ENCODE data around the gene TGFBRAP1. TPM values are rescaled to one million over a fixed set of nuclear protein-coding genes. Genes with fewer than 3 reads are reported as not detected.

TGFBRAP1 gene
- total RNA-seq, 1 experiment from 2014 or later: 19.3 TPM

DNA sequence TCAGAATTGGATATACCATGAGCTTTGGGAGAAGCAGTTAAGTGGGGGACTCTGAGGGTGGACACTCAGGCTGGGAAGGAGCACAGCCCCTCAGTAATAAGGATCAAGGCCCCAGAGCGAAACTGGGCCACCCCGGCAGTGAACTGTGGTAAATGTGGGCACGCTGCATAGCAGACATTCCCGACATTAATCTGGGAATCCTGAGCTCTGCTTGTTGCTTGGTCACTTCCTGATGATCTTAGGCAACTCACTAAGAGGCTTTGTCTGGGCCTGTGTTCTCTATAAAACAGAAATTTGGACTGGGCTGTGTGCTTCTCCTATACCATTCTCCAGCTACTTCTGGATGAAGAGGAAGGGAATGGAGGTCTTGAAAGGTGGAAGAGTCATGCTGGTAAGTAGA is 4.8 kb downstream of the TGFBRAP1 start:
- CTCF ChIA-PET: interaction anchor here (1.0 to 1.2 kb wide), 3 partner anchors 11 to 30 kb away, joined by 3 to 5 read pairs (median 4); no protein-coding TSS in a partner anchor
- peaks cover 24% of the 10 kb centered on the region for H3K4me1 Mint-ChIP-seq (ENCODE audit: insufficient read depth, unreplicated experiment)
- peak overlapping the region; percentile 75 for H3K27ac Mint-ChIP-seq (ENCODE audit: low read depth, unreplicated experiment)
- no peaks in the 10 kb centered on the region for H3K9me3 Mint-ChIP-seq (ENCODE audit: unreplicated experiment)
- H3K4me3 Mint-ChIP-seq (ENCODE audit: unreplicated experiment): no peak overlapping the region
- POLR2A ChIA-PET: interaction anchor here (0.6 to 1.2 kb wide), 2 partner anchors 71 to 264 kb away, joined by 3 read pairs; no protein-coding TSS in a partner anchor
- TF ChIP-seq, protein P1, sequence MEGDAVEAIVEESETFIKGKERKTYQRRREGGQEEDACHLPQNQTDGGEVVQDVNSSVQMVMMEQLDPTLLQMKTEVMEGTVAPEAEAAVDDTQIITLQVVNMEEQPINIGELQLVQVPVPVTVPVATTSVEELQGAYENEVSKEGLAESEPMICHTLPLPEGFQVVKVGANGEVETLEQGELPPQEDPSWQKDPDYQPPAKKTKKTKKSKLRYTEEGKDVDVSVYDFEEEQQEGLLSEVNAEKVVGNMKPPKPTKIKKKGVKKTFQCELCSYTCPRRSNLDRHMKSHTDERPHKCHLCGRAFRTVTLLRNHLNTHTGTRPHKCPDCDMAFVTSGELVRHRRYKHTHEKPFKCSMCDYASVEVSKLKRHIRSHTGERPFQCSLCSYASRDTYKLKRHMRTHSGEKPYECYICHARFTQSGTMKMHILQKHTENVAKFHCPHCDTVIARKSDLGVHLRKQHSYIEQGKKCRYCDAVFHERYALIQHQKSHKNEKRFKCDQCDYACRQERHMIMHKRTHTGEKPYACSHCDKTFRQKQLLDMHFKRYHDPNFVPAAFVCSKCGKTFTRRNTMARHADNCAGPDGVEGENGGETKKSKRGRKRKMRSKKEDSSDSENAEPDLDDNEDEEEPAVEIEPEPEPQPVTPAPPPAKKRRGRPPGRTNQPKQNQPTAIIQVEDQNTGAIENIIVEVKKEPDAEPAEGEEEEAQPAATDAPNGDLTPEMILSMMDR (IDR thresholded peaks at IDR 0.05; ENCODE audit: unreplicated experiment): no peak
- no TSS peak for BruUV-seq (replicated peaks)
- no peaks in the 10 kb centered on the region for H3K27me3 Mint-ChIP-seq (ENCODE audit: insufficient read depth, unreplicated experiment)
- DNase-seq (ENCODE audit: unreplicated experiment): peak; percentile 17
- intact Hi-C loops (cut with micrococcal nuclease): no loop called here
- H3K36me3 Mint-ChIP-seq (ENCODE audit: insufficient read depth, unreplicated experiment): peaks cover 5% of the 10 kb centered on the region

DNA sequence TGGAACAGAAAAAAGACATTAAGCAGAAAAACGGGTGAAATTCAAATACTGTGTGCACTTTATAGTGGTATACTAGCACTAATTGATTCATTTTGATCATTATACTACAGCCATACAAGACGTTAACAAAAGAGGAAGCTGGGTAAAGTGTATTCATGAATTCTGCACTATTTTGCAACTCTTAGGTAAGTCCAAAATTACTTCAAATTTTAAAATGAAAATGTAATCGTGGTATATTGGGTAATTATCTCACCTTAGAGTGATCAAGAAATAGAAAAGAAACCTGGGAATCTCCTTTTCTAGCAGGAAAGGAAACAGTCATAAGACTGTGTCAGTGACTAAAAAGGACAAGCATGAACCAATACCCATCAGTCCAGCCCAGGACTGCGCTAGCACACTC is 5.4 kb downstream of the TGFBRAP1 start:
- Mint-ChIP-seq H3K27ac (ENCODE audit: low read depth, unreplicated experiment) (peak overlapping the region; percentile 75), H3K36me3 (ENCODE audit: insufficient read depth, unreplicated experiment) (peaks cover 5% of the 10 kb centered on the region), H3K4me3 (ENCODE audit: unreplicated experiment) (no peak overlapping the region), H3K4me1 (ENCODE audit: insufficient read depth, unreplicated experiment) (peaks cover 24% of the 10 kb centered on the region), H3K27me3 (ENCODE audit: insufficient read depth, unreplicated experiment) (no peaks in the 10 kb centered on the region), H3K9me3 (ENCODE audit: unreplicated experiment) (no peaks in the 10 kb centered on the region)
- POLR2A ChIA-PET: interaction anchor here (1.2 kb wide), 1 partner anchor 72 kb away, joined by 3 read pairs; no protein-coding TSS in a partner anchor
- intact Hi-C loops (cut with micrococcal nuclease): no loop called here
- CTCF ChIA-PET: interaction anchor here (1.0 to 1.2 kb wide), 3 partner anchors 12 to 29 kb away, joined by 3 to 5 read pairs (median 4); no protein-coding TSS in a partner anchor
- no peak for DNase-seq (ENCODE audit: unreplicated experiment)
- TF ChIP-seq, protein P1 (IDR thresholded peaks at IDR 0.05; ENCODE audit: unreplicated experiment): no peak
- BruUV-seq (replicated peaks): no TSS peak

DNA sequence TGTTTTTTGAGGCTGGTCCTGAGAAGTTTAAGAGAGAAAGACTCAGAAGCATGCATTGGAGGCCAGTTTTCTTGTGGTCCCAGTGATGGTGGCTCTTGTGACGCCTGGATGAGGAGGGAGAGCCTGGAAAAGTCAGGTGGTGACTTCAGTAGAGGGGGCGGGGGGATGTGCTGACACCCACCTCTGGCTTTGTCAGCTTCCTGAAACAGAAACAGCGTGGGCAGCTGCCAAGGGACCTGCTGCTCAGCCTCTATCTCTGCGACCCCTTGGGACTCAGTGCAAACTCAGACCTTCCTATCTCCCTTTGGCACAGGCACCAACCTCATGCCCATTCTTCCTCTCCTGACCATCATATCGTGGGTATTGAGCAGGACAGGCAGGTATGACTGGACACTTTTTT is 6.4 kb downstream of the TGFBRAP1 start:
- peaks cover 19% of the 10 kb centered on the region for H3K4me1 Mint-ChIP-seq (ENCODE audit: insufficient read depth, unreplicated experiment)
- intact Hi-C loops (cut with micrococcal nuclease): no loop called here
- H3K27ac Mint-ChIP-seq (ENCODE audit: low read depth, unreplicated experiment): no peak overlapping the region
- peaks cover 10% of the 10 kb centered on the region for H3K36me3 Mint-ChIP-seq (ENCODE audit: insufficient read depth, unreplicated experiment)
- no peak for DNase-seq (ENCODE audit: unreplicated experiment)
- H3K27me3 Mint-ChIP-seq (ENCODE audit: insufficient read depth, unreplicated experiment): no peaks in the 10 kb centered on the region
- ChIA-PET POLR2A (interaction anchor here (0.7 kb wide), 1 partner anchor 9 kb away, joined by 5 read pairs; no protein-coding TSS in a partner anchor), CTCF (interaction anchor here (0.6 to 1.0 kb wide), 3 partner anchors 191 to 209 kb away, joined by 3 to 6 read pairs (median 3); no protein-coding TSS in a partner anchor)
- no peaks in the 10 kb centered on the region for H3K9me3 Mint-ChIP-seq (ENCODE audit: unreplicated experiment)
- no peak overlapping the region for H3K4me3 Mint-ChIP-seq (ENCODE audit: unreplicated experiment)
- TF ChIP-seq, protein P1 (IDR thresholded peaks at IDR 0.05; ENCODE audit: unreplicated experiment): no peak
- BruUV-seq (replicated peaks): no TSS peak

DNA sequence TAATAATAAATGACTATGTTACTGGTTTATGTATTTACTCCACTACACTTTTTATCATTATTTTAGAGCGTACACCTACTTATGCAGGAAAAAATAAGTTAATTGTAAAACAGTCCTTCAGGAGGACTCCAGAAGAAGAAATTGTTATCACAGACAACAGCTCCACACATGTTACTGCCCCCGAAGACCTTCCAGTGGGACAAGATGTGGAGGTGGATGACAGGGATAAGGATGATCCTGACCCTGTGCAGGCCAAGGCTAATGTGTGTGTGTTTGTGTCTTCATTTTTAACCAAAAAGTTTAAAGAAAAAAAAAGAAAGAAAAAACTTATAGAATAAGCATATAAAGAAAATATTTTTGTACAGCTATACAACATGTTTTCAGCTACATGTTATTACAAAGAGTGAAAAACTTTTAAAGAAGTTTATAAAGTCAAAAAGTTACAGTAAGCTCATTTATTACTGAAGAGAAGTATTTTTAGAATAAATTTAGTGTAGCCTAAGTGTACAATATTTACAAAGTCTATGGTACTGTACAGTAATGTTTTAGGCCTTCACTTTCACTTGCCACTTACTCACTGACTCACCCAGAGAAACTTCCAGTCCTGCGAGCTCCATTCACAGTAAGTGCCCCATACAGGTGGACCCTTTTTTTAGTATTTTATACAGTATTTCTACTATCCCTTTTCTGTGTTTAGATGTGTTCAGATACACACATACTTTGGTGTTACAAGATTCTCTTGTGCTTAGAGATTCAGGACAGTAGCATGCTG is 7.5 kb downstream of the TGFBRAP1 start:
- H3K27me3 Mint-ChIP-seq (ENCODE audit: insufficient read depth, unreplicated experiment): no peaks in the 10 kb centered on the region
- BruUV-seq (replicated peaks): no TSS peak
- ChIA-PET CTCF (interaction anchor here (1.0 to 1.3 kb wide), 3 partner anchors 11 to 208 kb away, joined by 3 to 6 read pairs (median 5); no protein-coding TSS in a partner anchor), POLR2A (interaction anchor here (0.7 kb wide), 2 partner anchors 10 to 11 kb away, joined by 3 to 5 read pairs; no protein-coding TSS in a partner anchor)
- H3K27ac Mint-ChIP-seq (ENCODE audit: low read depth, unreplicated experiment): no peak overlapping the region
- intact Hi-C loops (cut with micrococcal nuclease): no loop called here
- peaks cover 19% of the 10 kb centered on the region for H3K4me1 Mint-ChIP-seq (ENCODE audit: insufficient read depth, unreplicated experiment)
- H3K36me3 Mint-ChIP-seq (ENCODE audit: insufficient read depth, unreplicated experiment): peaks cover 10% of the 10 kb centered on the region
- no peak overlapping the region for H3K4me3 Mint-ChIP-seq (ENCODE audit: unreplicated experiment)
- TF ChIP-seq, protein P1 (IDR thresholded peaks at IDR 0.05; ENCODE audit: unreplicated experiment): no peak
- no peak for DNase-seq (ENCODE audit: unreplicated experiment)
- H3K9me3 Mint-ChIP-seq (ENCODE audit: unreplicated experiment): no peaks in the 10 kb centered on the region
